ENCODE results near the gene SNAPC4.

SNAPC4 gene

GRCh38 chr9:136400038-136400834 is at the start of gene SNAPC4:
TSS of gene SNAPC4 (minus strand) at chr9:136400170. CDS start at chr9:136398428, 1,742 bp downstream.
- DNase-seq (ENCODE audit: low spot score), result peak; percentile 91

GRCh38 chr9:136448655-136449054 is 48.7 kb upstream of the SNAPC4 start:
- no peak for DNase-seq (ENCODE audit: low spot score)

GRCh38 chr9:136447173-136447778 is 47.3 kb upstream of the SNAPC4 start:
- no peak for DNase-seq (ENCODE audit: low spot score)

- DNase-seq (ENCODE audit: low spot score), result no peak
Observed at GRCh38 chr9:136445799-136446198, 45.8 kb upstream of the SNAPC4 start.

- DNase-seq (ENCODE audit: low spot score), result no peak
Observed at GRCh38 chr9:136444102-136444501, 44.1 kb upstream of the SNAPC4 start.

- no peak for DNase-seq (ENCODE audit: low spot score)
Observed at GRCh38 chr9:136443687-136444086, 43.7 kb upstream of the SNAPC4 start.

GRCh38 chr9:136443087-136443486 is 43.1 kb upstream of the SNAPC4 start:
- no peak for DNase-seq (ENCODE audit: low spot score)

GRCh38 chr9:136442265-136442664 is 42.3 kb upstream of the SNAPC4 start:
- DNase-seq (ENCODE audit: low spot score), result no peak

- no peak for DNase-seq (ENCODE audit: low spot score)
Observed at GRCh38 chr9:136441681-136442245, 41.8 kb upstream of the SNAPC4 start.

- DNase-seq (ENCODE audit: low spot score), result no peak
Observed at GRCh38 chr9:136441191-136441680, 41.3 kb upstream of the SNAPC4 start.

GRCh38 chr9:136439481-136440408 is 39.8 kb upstream of the SNAPC4 start, which contains the start of gene INPP5E:
TSS of gene INPP5E (minus strand) at chr9:136439845. CDS start at chr9:136439419, 426 bp downstream.
- peak; percentile 73 for DNase-seq (ENCODE audit: low spot score)

- peak; percentile 59 for DNase-seq (ENCODE audit: low spot score)
Observed at GRCh38 chr9:136438548-136439480, 38.8 kb upstream of the SNAPC4 start.

- no peak for DNase-seq (ENCODE audit: low spot score)
Observed at GRCh38 chr9:136437839-136438547, 38.0 kb upstream of the SNAPC4 start.

- DNase-seq (ENCODE audit: low spot score), result no peak
Observed at GRCh38 chr9:136437430-136437829, 37.5 kb upstream of the SNAPC4 start.

- DNase-seq (ENCODE audit: low spot score), result no peak
Observed at GRCh38 chr9:136436055-136436634, 36.2 kb upstream of the SNAPC4 start.

GRCh38 chr9:136434580-136435169 is 34.7 kb upstream of the SNAPC4 start:
- DNase-seq (ENCODE audit: low spot score), result no peak

- no peak for DNase-seq (ENCODE audit: low spot score)
Observed at GRCh38 chr9:136433849-136434579, 34.0 kb upstream of the SNAPC4 start.

- no peak for DNase-seq (ENCODE audit: low spot score)
Observed at GRCh38 chr9:136433043-136433715, 33.2 kb upstream of the SNAPC4 start.
